Sigmoid colon (tissue), 4 donors: Measurements from ENCODE around the gene KLHL15.

Experiments used
- CTCF ChIP-seq, 4 experiments: fragments of 450-650 bp in 3 of 4; fragments of 200-600 bp in 1 of 4; IDR thresholded peaks; one replicate each; pipeline ENCODE4 v1.5.1; 2016 to 2019; ENCODE audit warnings: antibody characterized with exemption in 4 of 4, mild to moderate bottlenecking in 3 of 4, moderate library complexity in 2 of 4
- EP300 ChIP-seq, 4 donors: sonication (generic); formaldehyde crosslinking; IDR thresholded peaks; one replicate each; pipeline ENCODE4 v1.6.1; 2017; ENCODE audit warnings: antibody characterized with exemption in 4 of 4
- POLR2A ChIP-seq, 2 donors: fragments of 450-650 bp; IDR thresholded peaks; one replicate each; pipeline ENCODE4 v1.6.1; 2016; ENCODE audit warnings: antibody characterized with exemption in 2 of 2, mild to moderate bottlenecking in 2 of 2, moderate library complexity in 2 of 2
- POLR2AphosphoS5 ChIP-seq, 4 donors: sonication (generic); formaldehyde crosslinking; IDR thresholded peaks; one replicate each; pipeline ENCODE4 v1.6.1; 2017; ENCODE audit warnings: antibody characterized with exemption in 4 of 4

GRCh38 chrX:23944234-23944633, 82.8 kb downstream of the KLHL15 start:
- TF ChIP-seq CTCF (IDR thresholded peaks at IDR 0.05) (no peak), POLR2A (IDR thresholded peaks at IDR 0.05) (no peak), POLR2AphosphoS5 (IDR thresholded peaks at IDR 0.05) (no peak), EP300 (IDR thresholded peaks at IDR 0.05) (no peak)
